ENCODE results near the gene ROR2.

GRCh38 chr9:91664663-91665062 is 285.4 kb downstream of the ROR2 start:
- TF ChIP-seq CTCF (conservative IDR thresholded peaks at IDR 0.05; ENCODE audit: low read length): no peak
- no peak for TF ChIP-seq EZH2phosphoT487 (IDR thresholded peaks at IDR 0.05; ENCODE audit: borderline replicate concordance)
